ENCODE results near the gene MTPN. TPM values are rescaled to one million over a fixed set of nuclear protein-coding genes. Genes with fewer than 3 reads are reported as not detected.

MTPN gene
- total RNA-seq, 1 experiment from 2014 or later: 166 TPM

DNA sequence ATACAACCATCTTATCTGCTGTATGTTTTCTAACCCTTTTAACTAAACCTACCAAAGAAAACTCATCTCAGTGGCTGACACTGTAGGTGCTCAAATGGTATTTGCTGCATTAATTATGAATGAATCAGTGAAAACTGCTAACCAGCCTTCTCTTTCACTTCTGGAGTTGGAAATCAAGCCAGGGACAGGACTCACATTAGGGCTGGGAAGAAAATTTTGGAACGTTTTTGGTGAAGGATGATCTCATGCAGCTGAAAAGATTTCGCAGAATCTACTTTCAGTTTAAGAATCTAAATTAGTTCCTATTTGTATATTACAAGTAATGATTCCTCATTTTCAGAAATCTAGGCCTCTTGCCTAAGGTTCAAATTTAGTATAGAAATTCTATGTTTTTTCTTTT, 12.9 kb downstream of the MTPN start:
- H3K27me3 ChIP-seq (replicated peaks; ENCODE audit: insufficient read depth, low read depth, low read length, poor library complexity): no peaks in the 10 kb centered on the region
- H3K4me3 ChIP-seq (ENCODE audit: low read depth, low read length, poor library complexity, severe bottlenecking): no peak overlapping the region
- ChIA-PET POLR2A (ENCODE audit: low non-redundant PET) (no interaction called here), CTCF (no interaction called here)
- H3K4me1 ChIP-seq (ENCODE audit: insufficient read depth, low read length, poor library complexity, severe bottlenecking): peaks cover 23% of the 10 kb centered on the region
- TF ChIP-seq EZH2 (IDR thresholded peaks at IDR 0.05; ENCODE audit: borderline replicate concordance, low read depth, low read length, poor library complexity, severe bottlenecking): no peak
- TF ChIP-seq, protein P1, sequence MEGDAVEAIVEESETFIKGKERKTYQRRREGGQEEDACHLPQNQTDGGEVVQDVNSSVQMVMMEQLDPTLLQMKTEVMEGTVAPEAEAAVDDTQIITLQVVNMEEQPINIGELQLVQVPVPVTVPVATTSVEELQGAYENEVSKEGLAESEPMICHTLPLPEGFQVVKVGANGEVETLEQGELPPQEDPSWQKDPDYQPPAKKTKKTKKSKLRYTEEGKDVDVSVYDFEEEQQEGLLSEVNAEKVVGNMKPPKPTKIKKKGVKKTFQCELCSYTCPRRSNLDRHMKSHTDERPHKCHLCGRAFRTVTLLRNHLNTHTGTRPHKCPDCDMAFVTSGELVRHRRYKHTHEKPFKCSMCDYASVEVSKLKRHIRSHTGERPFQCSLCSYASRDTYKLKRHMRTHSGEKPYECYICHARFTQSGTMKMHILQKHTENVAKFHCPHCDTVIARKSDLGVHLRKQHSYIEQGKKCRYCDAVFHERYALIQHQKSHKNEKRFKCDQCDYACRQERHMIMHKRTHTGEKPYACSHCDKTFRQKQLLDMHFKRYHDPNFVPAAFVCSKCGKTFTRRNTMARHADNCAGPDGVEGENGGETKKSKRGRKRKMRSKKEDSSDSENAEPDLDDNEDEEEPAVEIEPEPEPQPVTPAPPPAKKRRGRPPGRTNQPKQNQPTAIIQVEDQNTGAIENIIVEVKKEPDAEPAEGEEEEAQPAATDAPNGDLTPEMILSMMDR (conservative IDR thresholded peaks at IDR 0.05; ENCODE audit: low read depth, low read length): no peak
- peaks cover 7% of the 10 kb centered on the region for H3K36me3 ChIP-seq (ENCODE audit: insufficient read depth, low read length, poor library complexity, severe bottlenecking)
- no peak for DNase-seq (ENCODE audit: low spot score)
- H3K27ac ChIP-seq (ENCODE audit: low read depth, low read length, poor library complexity, severe bottlenecking): no peak overlapping the region
- intact Hi-C loops (cut with micrococcal nuclease; ENCODE audit: unreplicated experiment): no loop called here
- no TSS peak for BruUV-seq (replicated peaks)
- no peaks in the 10 kb centered on the region for H3K9me3 ChIP-seq (ENCODE audit: low read depth, low read length, poor library complexity, severe bottlenecking)

GRCh38 chr7:135962802-135963201, 14.4 kb downstream of the MTPN start:
- peaks cover 3% of the 10 kb centered on the region for H3K36me3 ChIP-seq (ENCODE audit: insufficient read depth, low read length, poor library complexity, severe bottlenecking)
- BruUV-seq (replicated peaks): no TSS peak
- no peaks in the 10 kb centered on the region for H3K27me3 ChIP-seq (replicated peaks; ENCODE audit: insufficient read depth, low read depth, low read length, poor library complexity)
- intact Hi-C loops (cut with micrococcal nuclease; ENCODE audit: unreplicated experiment): no loop called here
- ChIA-PET CTCF (no interaction called here), POLR2A (ENCODE audit: low non-redundant PET) (no interaction called here)
- no peak overlapping the region for H3K4me3 ChIP-seq (ENCODE audit: low read depth, low read length, poor library complexity, severe bottlenecking)
- H3K27ac ChIP-seq (ENCODE audit: low read depth, low read length, poor library complexity, severe bottlenecking): no peak overlapping the region
- DNase-seq (ENCODE audit: low spot score): no peak
- H3K4me1 ChIP-seq (ENCODE audit: insufficient read depth, low read length, poor library complexity, severe bottlenecking): peaks cover 23% of the 10 kb centered on the region
- H3K9me3 ChIP-seq (ENCODE audit: low read depth, low read length, poor library complexity, severe bottlenecking): no peaks in the 10 kb centered on the region
- TF ChIP-seq, protein P1 (conservative IDR thresholded peaks at IDR 0.05; ENCODE audit: low read depth, low read length): no peak
- TF ChIP-seq EZH2 (IDR thresholded peaks at IDR 0.05; ENCODE audit: borderline replicate concordance, low read depth, low read length, poor library complexity, severe bottlenecking): no peak

GRCh38 chr7:135960709-135961451, 16.3 kb downstream of the MTPN start:
- TF ChIP-seq EZH2 (IDR thresholded peaks at IDR 0.05; ENCODE audit: borderline replicate concordance, low read depth, low read length, poor library complexity, severe bottlenecking): no peak
- TF ChIP-seq, protein P1 (conservative IDR thresholded peaks at IDR 0.05; ENCODE audit: low read depth, low read length): no peak
- CTCF ChIA-PET: no interaction called here
- Histone ChIP-seq H3K9me3 (ENCODE audit: low read depth, low read length, poor library complexity, severe bottlenecking) (no peaks in the 10 kb centered on the region), H3K36me3 (ENCODE audit: insufficient read depth, low read length, poor library complexity, severe bottlenecking) (no peaks in the 10 kb centered on the region), H3K27ac (ENCODE audit: low read depth, low read length, poor library complexity, severe bottlenecking) (no peak overlapping the region), H3K4me1 (ENCODE audit: insufficient read depth, low read length, poor library complexity, severe bottlenecking) (peaks cover 13% of the 10 kb centered on the region), H3K4me3 (ENCODE audit: low read depth, low read length, poor library complexity, severe bottlenecking) (no peak overlapping the region), H3K27me3 (replicated peaks; ENCODE audit: insufficient read depth, low read depth, low read length, poor library complexity) (no peaks in the 10 kb centered on the region)
- no TSS peak for BruUV-seq (replicated peaks)
- POLR2A ChIA-PET (ENCODE audit: low non-redundant PET): no interaction called here
- DNase-seq (ENCODE audit: low spot score): no peak
- intact Hi-C loops (cut with micrococcal nuclease; ENCODE audit: unreplicated experiment): no loop called here

Data from A673 (cell line).